ENCODE data around the gene AFAP1L1. TPM values are rescaled to one million over a fixed set of nuclear protein-coding genes. Genes with fewer than 3 reads are reported as not detected.

Gene AFAP1L1
- total and polyA plus RNA-seq, 10 of the 15 experiments (the other 5 are each of a cell fraction or from before 2014, with no cell fraction given): 0.11 TPM; not detected in 9

GRCh38 chr5:149345892-149346222, 74.2 kb downstream of the AFAP1L1 start:
- CTCF ChIA-PET: interaction anchor here (0.8 to 8.3 kb wide), 10 partner anchors 9 to 505 kb away, joined by 3 to 62 read pairs (median 4); partner anchors contain the start of genes CSNK1A1 and PCYOX1L
- DNase-seq (ENCODE audit: low read depth, low spot score) (no peak), FAIRE-seq (no peak), ATAC-seq (peak; percentile 23)
- Histone ChIP-seq H3K4me1 (ENCODE audit: control insufficient read depth, insufficient read depth, low read length) (no peaks in the 10 kb centered on the region), H3K9me3 (replicated peaks; ENCODE audit: control insufficient read depth, insufficient read depth, low read length) (no peaks in the 10 kb centered on the region), H3K36me3 (ENCODE audit: control insufficient read depth in 2 of 2, insufficient read depth in 2 of 2, low read length in 1 of 2) (peaks cover under 1 to 19% of the 10 kb centered on the region in 2 experiments), H3K9ac (ENCODE audit: control insufficient read depth, insufficient read depth, low read length) (peak overlapping the region; percentile 97), H3K4me2 (ENCODE audit: control insufficient read depth, insufficient read depth) (peak overlapping the region; percentile 78), H3K79me2 (ENCODE audit: control insufficient read depth, insufficient read depth, low read length) (peaks cover 23% of the 10 kb centered on the region), H3K27me3 (replicated peaks in 1 of 2; ENCODE audit: control insufficient read depth in 2 of 2, insufficient read depth in 2 of 2, low read length in 1 of 2) (no peaks in the 10 kb centered on the region), H3K27ac (ENCODE audit: control insufficient read depth, insufficient read depth) (peak overlapping the region; percentile 84), H2AFZ (ENCODE audit: control insufficient read depth, low read depth, low read length) (peak overlapping the region; percentile 100), H4K20me1 (ENCODE audit: control insufficient read depth, insufficient read depth) (no peaks in the 10 kb centered on the region), H3K4me3 (peak overlapping the region; percentile 97)
- RAD21 ChIA-PET (ENCODE audit: unreplicated experiment): interaction anchor here (0.5 to 4.7 kb wide), 5 partner anchors 11 to 272 kb away, joined by 3 to 30 read pairs (median 6); partner anchors contain the start of gene PCYOX1L
- SMC1A ChIA-PET (ENCODE audit: uncharacterized antibody, unreplicated experiment): interaction anchor here (1.2 to 3.4 kb wide), 6 partner anchors 11 to 204 kb away, joined by 3 to 23 read pairs (median 4); partner anchors contain the start of gene PCYOX1L
- POLR2A ChIA-PET: interaction anchor here (1.2 to 3.8 kb wide), 5 partner anchors 8 to 206 kb away, joined by 5 to 66 read pairs (median 8); partner anchors contain the start of genes CSNK1A1 and PCYOX1L
- TF ChIP-seq KAT2A (conservative IDR thresholded peaks at IDR 0.05; ENCODE audit: control insufficient read depth, low read depth, low read length): no peak
- no peak for TF ChIP-seq TCF3 (IDR thresholded peaks at IDR 0.05; ENCODE audit: borderline replicate concordance, insufficient read depth, low read depth, low read length)
- TF ChIP-seq LARP7 (IDR thresholded peaks at IDR 0.05): peak; percentile 10; the same call in 1 of the 2 replicates
- under 1% methylated on average over 11 of the region's 11 CpGs for WGBS (ENCODE audit: insufficient coverage, insufficient replicate concordance, low lambda C conversion rate, missing lambda C conversion rate)
- in situ Hi-C loops (cut with MboI): no loop called here
- intact Hi-C loops (cut with micrococcal nuclease; ENCODE audit: unreplicated experiment): loop anchor here (1.0 to 10.0 kb wide), 3 partner anchors 11 to 541 kb away; partner anchors contain the start of gene CSNK1A1
- TSS peak; percentile 68 for BruUV-seq (replicated peaks)

- Histone ChIP-seq H3K4me2 (ENCODE audit: control insufficient read depth, insufficient read depth) (0 out of 2 replicates have a peak overlapping the region, but pooled peaks have one; percentile 12), H3K4me3 (no peak overlapping the region), H3K4me1 (ENCODE audit: control insufficient read depth, insufficient read depth, low read length) (no peaks in the 10 kb centered on the region), H3K9me3 (replicated peaks; ENCODE audit: control insufficient read depth, insufficient read depth, low read length) (no peaks in the 10 kb centered on the region), H3K27me3 (replicated peaks in 1 of 2; ENCODE audit: control insufficient read depth in 2 of 2, insufficient read depth in 2 of 2, low read length in 1 of 2) (no peaks in the 10 kb centered on the region), H3K9ac (ENCODE audit: control insufficient read depth, insufficient read depth, low read length) (no peak overlapping the region), H3K27ac (ENCODE audit: control insufficient read depth, insufficient read depth) (no peak overlapping the region), H2AFZ (ENCODE audit: control insufficient read depth, low read depth, low read length) (no peak overlapping the region), H3K36me3 (ENCODE audit: control insufficient read depth in 2 of 2, insufficient read depth in 2 of 2, low read length in 1 of 2) (peaks cover 2 to 33% of the 10 kb centered on the region in 2 experiments), H4K20me1 (ENCODE audit: control insufficient read depth, insufficient read depth) (no peaks in the 10 kb centered on the region), H3K79me2 (ENCODE audit: control insufficient read depth, insufficient read depth, low read length) (peaks cover 23% of the 10 kb centered on the region)
- RAD21 ChIA-PET (ENCODE audit: unreplicated experiment): no interaction called here
- ATAC-seq: no peak
- TF ChIP-seq ETV6 (conservative IDR thresholded peaks at IDR 0.05 in 1 of 2, IDR thresholded peaks at IDR 0.05 in 1 of 2; ENCODE audit: borderline replicate concordance in 1 of 2, low read depth in 1 of 2): no peak
- TF ChIP-seq SMC3 (IDR thresholded peaks at IDR 0.05; ENCODE audit: borderline replicate concordance, low read length): no peak
- TF ChIP-seq ZBTB4 (CRISPR knock-in tag; IDR thresholded peaks at IDR 0.05): no peak
- POLR2A ChIA-PET: interaction anchor here (0.9 kb wide), 1 partner anchor 9 kb away, joined by 5 read pairs; the partner anchor contains the start of gene PCYOX1L
- BruUV-seq (replicated peaks): no TSS peak
- SMC1A ChIA-PET (ENCODE audit: uncharacterized antibody, unreplicated experiment): interaction anchor here (1.3 kb wide), 1 partner anchor 31 kb away, joined by 3 read pairs; no protein-coding TSS in a partner anchor
- in situ Hi-C loops (cut with MboI): no loop called here
- intact Hi-C loops (cut with micrococcal nuclease; ENCODE audit: unreplicated experiment): loop anchor here (10.0 kb wide), 1 partner anchor 544 kb away; no protein-coding TSS in a partner anchor
- DNase-seq (ENCODE audit: low read depth, low spot score): no peak
- CTCF ChIA-PET: interaction anchor here (1.0 to 1.3 kb wide), 2 partner anchors 9 to 24 kb away, joined by 3 to 4 read pairs; partner anchors contain the start of gene PCYOX1L
- WGBS (ENCODE audit: insufficient coverage, insufficient replicate concordance, low lambda C conversion rate, missing lambda C conversion rate): 59% methylated on average over 1 of the region's 1 CpG
- no peak for FAIRE-seq
Measured at GRCh38 chr5:149348518-149348917, 76.9 kb downstream of the AFAP1L1 start.

All from GM12878 (cell line).